Pancreas (tissue), 10 donors: ENCODE results near the gene PRKCB. TPM values are rescaled to one million over a fixed set of nuclear protein-coding genes. Genes with fewer than 3 reads are reported as not detected.

Experiments used
- ATAC-seq, 4 donors: fragments of 200-7000 bp; cut with Tn5 transposase; one replicate each; pipeline versions ENCODE4 v1.8.0 to v1.9.1; 2020; ENCODE audit warnings: mild to moderate bottlenecking in 4 of 4, moderate library complexity in 4 of 4
- DNase-seq, 6 donors: peaks; one replicate each; pipeline ENCODE4 v3.0.0-alpha.2; 2020
- FAIRE-seq: peaks from 2 replicates; lab custom pipeline; 2012; peaks lifted over from hg19 to GRCh38; lab: Jason Lieb, UNC
- H3K27ac ChIP-seq, 4 donors: fragments of 200-600 bp; sonication (generic); 1 replicate in 3 of 4; 2 replicates in 1 of 4; pipeline versions ENCODE4 v1.5.0 to v1.8.0; 2020
- H3K27me3 ChIP-seq, 4 donors: fragments of 200-600 bp; one replicate each; pipeline ENCODE4 v1.8.0; 2021
- H3K36me3 ChIP-seq, 3 donors: fragments of 200-600 bp; sonication (generic) in 1 of 3; one replicate each; pipeline versions ENCODE4 v1.5.0 to v1.8.0; 2020 to 2021
- H3K4me1 ChIP-seq, 3 donors: fragments of 200-600 bp; one replicate each; pipeline ENCODE4 v1.8.0; 2021
- H3K4me3 ChIP-seq, 4 donors: fragments of 200-600 bp; sonication (generic) in 2 of 4; one replicate each; pipeline versions ENCODE4 v1.5.0 to v1.8.0; 2020 to 2021
- H3K9me3 ChIP-seq, 4 donors: fragments of 200-600 bp; one replicate each; pipeline ENCODE4 v1.8.0; 2021
- WGBS, 2 donors: extraction: QIAGEN DNeasy Blood & Tissue Kit; methylation state at CpG; one replicate each; pipeline ENCODE4 v1.1.7; 2013; 5-methylcytosine and 5-hydroxymethylcytosine counted together
- intact Hi-C, 3 donors: fragments of 100-400 bp; cut with DNase I; formaldehyde crosslinking; loops; one replicate each; pipeline versions ENCODE4 v1.11.1 to v1.14.2; 2022
- polyA plus RNA-seq, 2 donors: library from polyadenylated mRNA; stranded (reverse); fragments of 200-250 nt; gene quantifications; one replicate each; pipeline ENCODE4 v1.2.3, GENCODE V29; 2013
- total RNA-seq, 6 donors: library from RNA; stranded (reverse); fragmentation: NEBNext Ultra II Directional in 4 of 6; extraction: Animal tissue kit (Norgen Biotek cat#: 25700) in 4 of 6; gene quantifications; one replicate each; pipeline versions ENCODE4 v1.2.1 to v1.2.4, GENCODE V29; 2021 to 2023
- TF ChIP-seq, protein P1 (sequence below), 4 donors: fragments of 200-600 bp; sonication (generic) in 3 of 4; IDR thresholded peaks; one replicate each; pipeline versions ENCODE4 v1.5.0 to v1.8.0; 2021; ENCODE audit warnings: antibody characterized with exemption in 4 of 4
- donor health status: healthy with polysubstance abuse.
- donor health status: DM: no; HTN: no; CAD: no; lungs with moderate emphysema.
- donor health status: DM: no; HTN: no; CAD: no.
- donor health status: control.
- donor health status: control.
- donor health status: Bipolar disorder and iron deficiency.
- donor health status: DM: yes; HTN: yes; CAD: no.
- donor health status: DM: no; HTN: no; CAD: no.
- donor health status: DM: no; HTN: no; CAD: no.
- donor health status: DM: yes; HTN: yes; CAD: no.

The PRKCB gene
- total and polyA plus RNA-seq, 8 donors = 0.19 to 4.3 (median 0.61) TPM

DNA sequence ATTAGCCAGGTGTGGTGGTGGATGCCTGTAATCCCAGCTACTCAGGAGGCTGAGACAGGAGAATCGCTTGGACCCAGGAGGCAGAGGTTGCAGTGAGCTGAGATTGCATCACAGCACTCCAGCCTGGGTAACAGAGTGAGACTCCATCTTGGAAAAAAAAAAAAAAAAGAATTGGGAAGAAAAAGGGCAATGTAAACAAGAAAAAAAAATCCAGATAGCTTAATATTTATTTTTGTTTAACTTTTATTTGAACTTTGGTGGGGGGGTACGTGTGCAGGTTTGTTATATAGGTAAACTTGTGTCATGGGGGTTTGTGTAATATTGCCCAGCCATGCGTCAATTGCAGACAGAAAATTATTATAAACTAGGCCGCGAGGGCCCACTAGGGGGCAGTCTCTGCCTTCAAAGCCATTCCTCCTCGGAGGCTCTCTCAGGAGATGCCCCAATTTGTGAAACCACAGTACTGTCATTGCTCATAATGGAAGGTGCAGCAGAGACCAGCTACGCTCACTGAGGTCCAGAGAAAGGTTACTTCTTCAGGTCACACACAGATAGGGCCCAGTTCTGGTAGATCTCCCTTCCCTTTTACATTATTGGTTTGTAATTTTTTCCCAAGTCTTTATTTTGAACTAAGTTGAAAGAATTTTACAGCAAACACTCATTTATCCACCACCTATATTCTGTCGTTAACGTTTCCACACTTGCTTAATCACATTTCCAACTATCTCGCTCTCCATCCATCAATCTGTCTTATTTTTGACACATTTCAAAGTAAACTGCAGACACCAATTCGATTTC, 206.2 kb downstream of the PRKCB start:
- DNase-seq (peak in 5 of 6 donors; percentile 28 to 75 (median 42)), ATAC-seq (peak in 3 of 4 donors; percentile 73 to 89 (median 73)), FAIRE-seq (no peak)
- intact Hi-C loops = loop anchor here in 1 of 3 donors (10.0 kb wide), 1 partner anchor 213 kb away; the partner anchor contains the start of gene CACNG3
- Histone ChIP-seq H3K9me3 (no peaks in the 10 kb centered on the region), H3K27me3 (no peaks in the 10 kb centered on the region), H3K27ac (no peak overlapping the region), H3K4me1 (no peaks in the 10 kb centered on the region), H3K36me3 (no peaks in the 10 kb centered on the region), H3K4me3 (no peak overlapping the region)
- 20 to 22% methylated on average over 11 of the region's 11 CpGs for WGBS, 2 donors
- TF ChIP-seq, protein P1, sequence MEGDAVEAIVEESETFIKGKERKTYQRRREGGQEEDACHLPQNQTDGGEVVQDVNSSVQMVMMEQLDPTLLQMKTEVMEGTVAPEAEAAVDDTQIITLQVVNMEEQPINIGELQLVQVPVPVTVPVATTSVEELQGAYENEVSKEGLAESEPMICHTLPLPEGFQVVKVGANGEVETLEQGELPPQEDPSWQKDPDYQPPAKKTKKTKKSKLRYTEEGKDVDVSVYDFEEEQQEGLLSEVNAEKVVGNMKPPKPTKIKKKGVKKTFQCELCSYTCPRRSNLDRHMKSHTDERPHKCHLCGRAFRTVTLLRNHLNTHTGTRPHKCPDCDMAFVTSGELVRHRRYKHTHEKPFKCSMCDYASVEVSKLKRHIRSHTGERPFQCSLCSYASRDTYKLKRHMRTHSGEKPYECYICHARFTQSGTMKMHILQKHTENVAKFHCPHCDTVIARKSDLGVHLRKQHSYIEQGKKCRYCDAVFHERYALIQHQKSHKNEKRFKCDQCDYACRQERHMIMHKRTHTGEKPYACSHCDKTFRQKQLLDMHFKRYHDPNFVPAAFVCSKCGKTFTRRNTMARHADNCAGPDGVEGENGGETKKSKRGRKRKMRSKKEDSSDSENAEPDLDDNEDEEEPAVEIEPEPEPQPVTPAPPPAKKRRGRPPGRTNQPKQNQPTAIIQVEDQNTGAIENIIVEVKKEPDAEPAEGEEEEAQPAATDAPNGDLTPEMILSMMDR (IDR thresholded peaks at IDR 0.05) = peak; percentile 45 to 62 (median 54)

DNA sequence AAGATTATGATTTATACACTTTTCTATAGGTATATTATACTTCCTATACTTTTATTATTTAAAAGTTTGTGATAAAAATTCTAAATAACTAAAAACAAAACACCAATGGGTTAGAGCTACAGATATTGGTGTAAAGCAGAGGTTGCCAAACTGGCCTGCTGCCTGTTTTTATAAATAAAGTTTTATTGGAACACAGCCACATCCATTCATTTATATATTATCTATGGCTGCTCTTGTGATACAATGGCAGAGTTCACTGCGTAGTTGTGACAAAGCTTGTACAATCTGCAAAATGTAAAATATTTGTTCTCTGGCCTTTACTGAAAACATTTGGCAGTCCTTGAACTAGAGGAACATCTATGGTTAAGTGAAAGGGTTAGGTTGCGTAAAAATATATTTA, 208.7 kb downstream of the PRKCB start:
- TF ChIP-seq, protein P1 (IDR thresholded peaks at IDR 0.05) = no peak
- intact Hi-C loops = loop anchor here in 1 of 3 donors (10.0 kb wide), 1 partner anchor 210 kb away; the partner anchor contains the start of gene CACNG3
- no peak for ATAC-seq
- DNase-seq = no peak
- H3K4me3 ChIP-seq = no peak overlapping the region
- no peak for FAIRE-seq
- no peaks in the 10 kb centered on the region for H3K9me3 ChIP-seq
- no peaks in the 10 kb centered on the region for H3K36me3 ChIP-seq
- WGBS, 2 donors = 67 to 79% methylated on average over 2 of the region's 2 CpGs
- H3K27ac ChIP-seq = no peak overlapping the region
- no peaks in the 10 kb centered on the region for H3K4me1 ChIP-seq
- H3K27me3 ChIP-seq = no peaks in the 10 kb centered on the region

DNA sequence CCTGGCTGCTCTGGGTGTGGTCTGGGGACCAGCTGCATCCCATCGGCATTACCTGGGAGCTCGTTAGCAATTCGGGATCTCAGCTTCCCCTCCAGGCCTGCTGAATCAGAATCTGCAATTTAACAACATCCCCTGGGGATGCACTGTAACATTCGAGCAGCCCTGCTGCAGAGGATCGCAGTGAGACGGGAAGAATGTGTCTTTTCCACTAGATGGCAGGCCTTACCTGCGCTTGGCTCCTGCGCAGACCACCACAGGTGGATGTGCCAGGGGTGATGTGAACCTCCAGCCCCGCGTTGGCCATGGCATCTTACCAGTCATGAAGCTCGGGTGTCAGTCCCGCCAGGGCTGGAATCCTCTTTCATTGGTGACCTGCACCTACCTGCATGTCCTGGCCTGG, 209.9 kb downstream of the PRKCB start:
- Histone ChIP-seq H3K27ac (no peak overlapping the region), H3K27me3 (no peaks in the 10 kb centered on the region), H3K4me1 (no peaks in the 10 kb centered on the region), H3K9me3 (no peaks in the 10 kb centered on the region), H3K36me3 (no peaks in the 10 kb centered on the region), H3K4me3 (no peak overlapping the region)
- intact Hi-C loops = loop anchor here in 1 of 3 donors (5.0 to 10.0 kb wide), 2 partner anchors 209 to 457 kb away; partner anchors contain the start of gene CACNG3
- whole genome bisulfite sequencing, 2 donors = 21 to 28% methylated on average over 12 of the region's 12 CpGs
- FAIRE-seq = no peak
- no peak for DNase-seq
- TF ChIP-seq, protein P1 (IDR thresholded peaks at IDR 0.05) = no peak
- peak in 1 of 4 donors; percentile 29 for ATAC-seq

DNA sequence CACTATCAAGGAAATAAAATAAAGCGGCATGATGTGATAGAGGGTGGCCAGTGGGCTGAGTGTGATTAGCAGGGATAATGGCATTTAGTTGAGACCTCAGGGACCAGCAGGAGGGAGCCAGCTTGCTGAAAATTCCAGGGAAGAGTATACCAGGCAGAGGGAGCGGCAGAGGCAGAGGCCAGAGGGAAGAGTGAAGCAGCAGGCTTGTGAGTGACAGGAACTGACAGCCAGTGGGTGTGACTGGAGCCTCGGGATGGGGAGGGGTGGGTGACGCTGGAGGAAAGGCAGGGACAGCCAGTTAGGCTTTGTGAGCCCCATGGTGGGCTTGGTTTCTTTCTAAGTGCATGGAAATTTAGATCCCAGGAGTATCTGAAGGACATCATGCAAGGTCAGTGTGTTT, 210.7 kb downstream of the PRKCB start:
- H3K36me3 ChIP-seq = no peaks in the 10 kb centered on the region
- DNase-seq (no peak), FAIRE-seq (no peak), ATAC-seq (no peak)
- TF ChIP-seq, protein P1 (IDR thresholded peaks at IDR 0.05) = no peak
- intact Hi-C loops = loop anchor here in 1 of 3 donors (5.0 to 10.0 kb wide), 2 partner anchors 208 to 456 kb away; partner anchors contain the start of gene CACNG3
- 49 to 54% methylated on average over 4 of the region's 4 CpGs for WGBS, 2 donors
- no peaks in the 10 kb centered on the region for H3K27me3 ChIP-seq
- H3K4me1 ChIP-seq = no peaks in the 10 kb centered on the region
- H3K27ac ChIP-seq = no peak overlapping the region
- no peaks in the 10 kb centered on the region for H3K9me3 ChIP-seq
- H3K4me3 ChIP-seq = no peak overlapping the region
